ENCODE data around the gene C15orf40. TPM values are rescaled to one million over a fixed set of nuclear protein-coding genes. Genes with fewer than 3 reads are reported as not detected.
A peak's percentile ranks its signal among the peaks of the same experiment; 100 is the strongest.
"Not testable (repeated sequence)": the region's sequence is repeated elsewhere in the genome, so short reads cannot be mapped to it uniquely, and the experiment has no call there.

The C15orf40 gene
- total RNA-seq, 1 donor from 2014 or later: 41.9 TPM

DNA sequence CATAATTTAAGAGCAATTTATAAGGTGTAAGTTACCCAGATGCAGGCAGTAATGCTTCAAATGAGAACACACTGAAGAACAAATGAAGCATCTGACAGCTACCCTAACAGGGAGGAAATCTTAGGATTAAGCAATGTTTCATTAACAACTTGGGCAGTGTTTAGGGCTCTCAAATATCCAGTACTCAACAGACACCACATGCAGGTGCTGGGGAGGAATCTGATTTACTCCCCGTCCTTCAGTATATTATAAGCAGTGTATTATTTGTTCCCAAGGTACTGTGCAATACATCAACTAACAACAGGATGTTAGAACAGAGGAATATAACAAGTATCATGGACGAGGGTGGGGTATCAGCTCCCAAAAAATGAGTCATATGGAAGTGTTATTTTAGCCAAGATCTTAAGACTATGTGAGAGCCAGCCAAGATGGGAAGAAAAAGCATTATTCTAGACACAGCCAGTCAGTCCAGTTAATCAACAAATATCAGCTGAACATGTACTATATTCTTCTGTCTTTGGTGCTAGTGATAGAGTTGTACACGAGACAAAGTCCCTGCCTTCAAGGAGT lies 35.2 kb upstream of the C15orf40 start:
- no peaks in the 10 kb centered on the region for H3K27me3 Mint-ChIP-seq
- ChIA-PET CTCF (no interaction called here), POLR2A (no interaction called here)
- H3K4me1 Mint-ChIP-seq: no peaks in the 10 kb centered on the region
- intact Hi-C loops (cut with micrococcal nuclease): no loop called here
- no peak overlapping the region for H3K4me3 Mint-ChIP-seq
- ATAC-seq (ENCODE audit: low read depth): no peak
- H3K27ac Mint-ChIP-seq: no peak overlapping the region
- no peak for DNase-seq
- no peaks in the 10 kb centered on the region for H3K9me3 Mint-ChIP-seq
- TF ChIP-seq, protein P1, sequence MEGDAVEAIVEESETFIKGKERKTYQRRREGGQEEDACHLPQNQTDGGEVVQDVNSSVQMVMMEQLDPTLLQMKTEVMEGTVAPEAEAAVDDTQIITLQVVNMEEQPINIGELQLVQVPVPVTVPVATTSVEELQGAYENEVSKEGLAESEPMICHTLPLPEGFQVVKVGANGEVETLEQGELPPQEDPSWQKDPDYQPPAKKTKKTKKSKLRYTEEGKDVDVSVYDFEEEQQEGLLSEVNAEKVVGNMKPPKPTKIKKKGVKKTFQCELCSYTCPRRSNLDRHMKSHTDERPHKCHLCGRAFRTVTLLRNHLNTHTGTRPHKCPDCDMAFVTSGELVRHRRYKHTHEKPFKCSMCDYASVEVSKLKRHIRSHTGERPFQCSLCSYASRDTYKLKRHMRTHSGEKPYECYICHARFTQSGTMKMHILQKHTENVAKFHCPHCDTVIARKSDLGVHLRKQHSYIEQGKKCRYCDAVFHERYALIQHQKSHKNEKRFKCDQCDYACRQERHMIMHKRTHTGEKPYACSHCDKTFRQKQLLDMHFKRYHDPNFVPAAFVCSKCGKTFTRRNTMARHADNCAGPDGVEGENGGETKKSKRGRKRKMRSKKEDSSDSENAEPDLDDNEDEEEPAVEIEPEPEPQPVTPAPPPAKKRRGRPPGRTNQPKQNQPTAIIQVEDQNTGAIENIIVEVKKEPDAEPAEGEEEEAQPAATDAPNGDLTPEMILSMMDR (IDR thresholded peaks at IDR 0.05): no peak
- peaks cover 72% of the 10 kb centered on the region for H3K36me3 Mint-ChIP-seq (ENCODE audit: low read depth)

GRCh38 chr15:83044156-83044555 lies 32.7 kb upstream of the C15orf40 start:
- no peak overlapping the region for H3K27ac Mint-ChIP-seq
- intact Hi-C loops (cut with micrococcal nuclease): no loop called here
- H3K36me3 Mint-ChIP-seq (ENCODE audit: low read depth): peaks cover 85% of the 10 kb centered on the region
- H3K27me3 Mint-ChIP-seq: no peaks in the 10 kb centered on the region
- POLR2A ChIA-PET: no interaction called here
- peaks cover under 1% of the 10 kb centered on the region for H3K4me1 Mint-ChIP-seq
- TF ChIP-seq, protein P1 (IDR thresholded peaks at IDR 0.05): no peak
- DNase-seq (no peak), ATAC-seq (ENCODE audit: low read depth) (no peak)
- H3K4me3 Mint-ChIP-seq: no peak overlapping the region
- CTCF ChIA-PET: no interaction called here
- H3K9me3 Mint-ChIP-seq: no peaks in the 10 kb centered on the region

- Mint-ChIP-seq H3K27ac (peak overlapping the region; percentile 33), H3K36me3 (ENCODE audit: low read depth) (peaks cover 69% of the 10 kb centered on the region), H3K27me3 (no peaks in the 10 kb centered on the region), H3K4me3 (no peak overlapping the region), H3K4me1 (peaks cover 14% of the 10 kb centered on the region), H3K9me3 (no peaks in the 10 kb centered on the region)
- POLR2A ChIA-PET: no interaction called here
- intact Hi-C loops (cut with micrococcal nuclease): no loop called here
- no peak for DNase-seq
- TF ChIP-seq, protein P1 (IDR thresholded peaks at IDR 0.05): no peak
- CTCF ChIA-PET: no interaction called here
- no peak for ATAC-seq (ENCODE audit: low read depth)
Observed at GRCh38 chr15:83039206-83039605, 27.8 kb upstream of the C15orf40 start.

DNA sequence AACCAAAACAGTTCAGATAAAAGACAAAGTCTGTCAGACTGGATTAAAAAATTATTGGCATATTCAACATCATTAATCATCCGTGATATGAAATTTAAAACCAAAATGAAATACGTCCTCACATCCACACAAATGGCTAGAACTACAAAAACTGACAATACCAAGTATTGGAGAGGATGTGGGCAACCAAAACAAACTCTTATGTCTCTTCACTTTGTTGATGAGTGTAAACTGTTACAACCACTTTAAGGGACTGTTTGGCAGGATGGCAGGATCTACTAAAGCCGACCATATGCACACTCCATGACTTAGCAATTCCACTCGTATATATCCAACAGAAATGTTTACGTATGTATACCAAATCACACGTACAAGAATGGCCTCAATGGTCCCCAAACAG lies 24.8 kb upstream of the C15orf40 start:
- Mint-ChIP-seq H3K4me1 (peaks cover 14% of the 10 kb centered on the region), H3K27me3 (no peaks in the 10 kb centered on the region), H3K4me3 (no peak overlapping the region), H3K27ac (no peak overlapping the region), H3K36me3 (ENCODE audit: low read depth) (peaks cover 63% of the 10 kb centered on the region), H3K9me3 (peaks cover 2% of the 10 kb centered on the region)
- DNase-seq (no peak), ATAC-seq (ENCODE audit: low read depth) (no peak)
- TF ChIP-seq, protein P1 (IDR thresholded peaks at IDR 0.05): no peak
- intact Hi-C loops (cut with micrococcal nuclease): no loop called here
- POLR2A ChIA-PET: no interaction called here
- CTCF ChIA-PET: no interaction called here

DNA sequence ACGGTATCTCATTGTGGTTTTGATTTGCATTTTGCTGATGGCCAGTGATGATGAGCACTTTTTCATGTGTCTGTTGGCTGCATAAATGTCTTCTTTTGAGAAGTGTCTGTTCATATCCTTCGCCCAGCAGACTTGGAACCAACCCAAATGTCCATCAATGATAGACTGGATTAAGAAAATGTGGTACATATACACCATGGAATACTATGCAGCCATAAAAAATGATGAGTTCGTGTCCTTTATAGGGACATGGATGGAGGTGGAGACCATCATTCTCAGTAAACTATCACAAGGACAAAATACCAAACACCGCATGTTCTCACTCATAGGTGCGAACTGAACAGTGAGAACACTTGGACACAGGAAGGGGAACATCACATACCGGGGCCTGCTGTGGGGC lies 19.8 kb upstream of the C15orf40 start:
- H3K4me1 Mint-ChIP-seq; H3K27ac Mint-ChIP-seq; H3K27me3 Mint-ChIP-seq; intact Hi-C loops (cut with micrococcal nuclease); DNase-seq; CTCF ChIA-PET; POLR2A ChIA-PET; ATAC-seq (ENCODE audit: low read depth); H3K9me3 Mint-ChIP-seq; H3K4me3 Mint-ChIP-seq: not testable (repeated sequence)
- peaks cover 58% of the 10 kb centered on the region for H3K36me3 Mint-ChIP-seq (ENCODE audit: low read depth)

GRCh38 chr15:83030021-83030420 lies 18.6 kb upstream of the C15orf40 start:
- no peaks in the 10 kb centered on the region for H3K27me3 Mint-ChIP-seq
- H3K36me3 Mint-ChIP-seq (ENCODE audit: low read depth): peaks cover 56% of the 10 kb centered on the region
- no peak overlapping the region for H3K27ac Mint-ChIP-seq
- no peak overlapping the region for H3K4me3 Mint-ChIP-seq
- intact Hi-C loops (cut with micrococcal nuclease): no loop called here
- ChIA-PET POLR2A (interaction anchor here (0.7 kb wide), 1 partner anchor 31 kb away, joined by 3 read pairs; no protein-coding TSS in a partner anchor), CTCF (no interaction called here)
- TF ChIP-seq, protein P1 (IDR thresholded peaks at IDR 0.05): no peak
- ATAC-seq (ENCODE audit: low read depth) (no peak), DNase-seq (no peak)
- peaks cover 3% of the 10 kb centered on the region for H3K9me3 Mint-ChIP-seq
- no peaks in the 10 kb centered on the region for H3K4me1 Mint-ChIP-seq
